ENCODE data around the gene CD163.
"Not testable (repeated sequence)": the region's sequence is repeated elsewhere in the genome, so short reads cannot be mapped to it uniquely, and the experiment has no call there.

Gene CD163

GRCh38 chr12:7503686-7504415 is at the start of gene CD163:
TSS of gene CD163 (minus strand) at chr12:7503777. CDS start at chr12:7503690, 87 bp downstream.
- in situ Hi-C loops (cut with HindIII; ENCODE audit: low sequenced_read_pairs) = no loop called here

GRCh38 chr12:7542813-7543212 is 39.2 kb upstream of the CD163 start:
- in situ Hi-C loops (cut with HindIII; ENCODE audit: low sequenced_read_pairs) = no loop called here

GRCh38 chr12:7542046-7542445 is 38.5 kb upstream of the CD163 start:
- in situ Hi-C loops (cut with HindIII; ENCODE audit: low sequenced_read_pairs) = no loop called here

- in situ Hi-C loops (cut with HindIII; ENCODE audit: low sequenced_read_pairs) = no loop called here
Observed at GRCh38 chr12:7514416-7514815, 10.8 kb upstream of the CD163 start.

GRCh38 chr12:7512553-7512952 is 9.0 kb upstream of the CD163 start:
- in situ Hi-C loops (cut with HindIII; ENCODE audit: low sequenced_read_pairs) = no loop called here

GRCh38 chr12:7509793-7510470 is 6.4 kb upstream of the CD163 start:
- in situ Hi-C loops (cut with HindIII; ENCODE audit: low sequenced_read_pairs) = not testable (repeated sequence)

GRCh38 chr12:7502612-7503011 is 965 bp downstream of the CD163 start:
- in situ Hi-C loops (cut with HindIII; ENCODE audit: low sequenced_read_pairs) = no loop called here

- in situ Hi-C loops (cut with HindIII; ENCODE audit: low sequenced_read_pairs) = no loop called here
Observed at GRCh38 chr12:7501031-7501588, 2.5 kb downstream of the CD163 start.

- in situ Hi-C loops (cut with HindIII; ENCODE audit: low sequenced_read_pairs) = no loop called here
Observed at GRCh38 chr12:7499636-7500035, 3.9 kb downstream of the CD163 start.

GRCh38 chr12:7498809-7499208 is 4.8 kb downstream of the CD163 start:
- in situ Hi-C loops (cut with HindIII; ENCODE audit: low sequenced_read_pairs) = no loop called here

- in situ Hi-C loops (cut with HindIII; ENCODE audit: low sequenced_read_pairs) = no loop called here
Observed at GRCh38 chr12:7497661-7498060, 5.9 kb downstream of the CD163 start.

- in situ Hi-C loops (cut with HindIII; ENCODE audit: low sequenced_read_pairs) = no loop called here
Observed at GRCh38 chr12:7496451-7496850, 7.1 kb downstream of the CD163 start.

GRCh38 chr12:7495136-7495535 is 8.4 kb downstream of the CD163 start:
- in situ Hi-C loops (cut with HindIII; ENCODE audit: low sequenced_read_pairs) = no loop called here

GRCh38 chr12:7493006-7493405 is 10.6 kb downstream of the CD163 start:
- in situ Hi-C loops (cut with HindIII; ENCODE audit: low sequenced_read_pairs) = no loop called here

- in situ Hi-C loops (cut with HindIII; ENCODE audit: low sequenced_read_pairs) = no loop called here
Observed at GRCh38 chr12:7486512-7486911, 17.1 kb downstream of the CD163 start.

GRCh38 chr12:7485095-7485494 is 18.5 kb downstream of the CD163 start:
- in situ Hi-C loops (cut with HindIII; ENCODE audit: low sequenced_read_pairs) = no loop called here

- in situ Hi-C loops (cut with HindIII; ENCODE audit: low sequenced_read_pairs) = no loop called here
Observed at GRCh38 chr12:7483343-7483742, 20.2 kb downstream of the CD163 start.

- in situ Hi-C loops (cut with HindIII; ENCODE audit: low sequenced_read_pairs) = no loop called here
Observed at GRCh38 chr12:7479771-7480170, 23.8 kb downstream of the CD163 start.

- in situ Hi-C loops (cut with HindIII; ENCODE audit: low sequenced_read_pairs) = no loop called here
Observed at GRCh38 chr12:7472060-7472459, 31.5 kb downstream of the CD163 start.

- in situ Hi-C loops (cut with HindIII; ENCODE audit: low sequenced_read_pairs) = no loop called here
Observed at GRCh38 chr12:7460375-7461259, 43.0 kb downstream of the CD163 start.

GRCh38 chr12:7459973-7460372 is 43.6 kb downstream of the CD163 start:
- in situ Hi-C loops (cut with HindIII; ENCODE audit: low sequenced_read_pairs) = no loop called here

Measured in DLD1 (cell line).